CD8-positive, alpha-beta memory T cell (primary cell): ENCODE measurements around the gene EFNA5. TPM values are rescaled to one million over a fixed set of nuclear protein-coding genes. Genes with fewer than 3 reads are reported as not detected.

ENCODE experiments used
- CTCF ChIA-PET: fragments of 350-600 bp; sonication (Branson Sonifier 250); formaldehyde crosslinking; loops from one replicate; lab custom pipeline; 2021; ENCODE audit warnings: antibody characterized with exemption; lab: Charles Lee
- POLR2A ChIA-PET: fragments of 350-600 bp; sonication (Branson Sonifier 250); formaldehyde crosslinking; loops from one replicate; lab custom pipeline; 2021; ENCODE audit warnings: antibody characterized with exemption; lab: Charles Lee
- DNase-seq, 5 donors: peaks; one replicate each; pipeline versions ENCODE4 v3.0.0 to v3.0.0-alpha.2; 2020 to 2022; ENCODE audit warnings: mixed read lengths in 1 of 5
- H3K27ac ChIP-seq: one replicate; pipeline ENCODE4 v1.7.0; 2013; ENCODE audit warnings: low read depth, mild to moderate bottlenecking, low read length, moderate library complexity
- H3K27me3 ChIP-seq: 2 replicates; pipeline ENCODE4 v1.7.0; 2013; ENCODE audit warnings: low read length, mild to moderate bottlenecking; ENCODE audit not compliant: insufficient read depth, poor library complexity, severe bottlenecking
- H3K36me3 ChIP-seq: 2 replicates; pipeline ENCODE4 v1.7.0; 2013; ENCODE audit warnings: mild to moderate bottlenecking, low read length, moderate library complexity; ENCODE audit not compliant: insufficient read depth
- H3K4me1 ChIP-seq: 2 replicates; pipeline ENCODE4 v1.7.0; 2013; ENCODE audit warnings: mild to moderate bottlenecking, low read length, moderate library complexity; ENCODE audit not compliant: insufficient read depth
- H3K4me3 ChIP-seq: 2 replicates; pipeline ENCODE4 v1.7.0; 2013; ENCODE audit warnings: mild to moderate bottlenecking, low read length
- H3K9me3 ChIP-seq: 2 replicates; pipeline ENCODE4 v1.7.0; 2013; ENCODE audit warnings: mild to moderate bottlenecking, low read length
- H3K27ac Mint-ChIP-seq, 8 donors: one replicate each; pipeline ENCODE4 v1.8.0; 2020 to 2021; ENCODE audit warnings: mixed read lengths in 8 of 8, mild to moderate bottlenecking in 6 of 8, inconsistent platforms in 3 of 8, moderate library complexity in 3 of 8
- H3K27me3 Mint-ChIP-seq, 2 donors: one replicate each; pipeline ENCODE4 v1.8.0; 2020 to 2021; ENCODE audit warnings: mixed read lengths in 2 of 2, mild to moderate bottlenecking in 1 of 2, moderate library complexity in 1 of 2
- H3K36me3 Mint-ChIP-seq, 3 donors: one replicate each; pipeline ENCODE4 v1.8.0; 2020 to 2021; ENCODE audit warnings: mixed read lengths in 3 of 3, inconsistent platforms in 1 of 3, mild to moderate bottlenecking in 1 of 3
- H3K4me1 Mint-ChIP-seq, 3 donors: one replicate each; pipeline ENCODE4 v1.8.0; 2020 to 2021; ENCODE audit warnings: mixed read lengths in 3 of 3, inconsistent platforms in 1 of 3, mild to moderate bottlenecking in 1 of 3
- H3K4me3 Mint-ChIP-seq, 7 donors: one replicate each; pipeline ENCODE4 v1.8.0; 2020 to 2021; ENCODE audit warnings: mixed read lengths in 7 of 7, mild to moderate bottlenecking in 6 of 7, moderate library complexity in 4 of 7, inconsistent platforms in 2 of 7
- H3K9me3 Mint-ChIP-seq, 5 donors: one replicate each; pipeline ENCODE4 v1.8.0; 2020 to 2022; ENCODE audit warnings: mixed read lengths in 5 of 5, mild to moderate bottlenecking in 3 of 5, moderate library complexity in 2 of 5, inconsistent platforms in 1 of 5
- polyA plus RNA-seq: library from polyadenylated mRNA; unstranded; fragments of 300-500 nt; fragmentation: Illumina TruSeq; gene quantifications from one replicate; pipeline ENCODE4 v1.2.3, GENCODE V29; 2021
- total RNA-seq, 2 experiments: library from RNA; stranded (reverse); gene quantifications; one replicate each; pipeline ENCODE4 v1.2.3, GENCODE V29; 2021

Gene EFNA5
- total and polyA plus RNA-seq, 3 experiments from 2014 or later, result 0.21 TPM; not detected in 2

DNA sequence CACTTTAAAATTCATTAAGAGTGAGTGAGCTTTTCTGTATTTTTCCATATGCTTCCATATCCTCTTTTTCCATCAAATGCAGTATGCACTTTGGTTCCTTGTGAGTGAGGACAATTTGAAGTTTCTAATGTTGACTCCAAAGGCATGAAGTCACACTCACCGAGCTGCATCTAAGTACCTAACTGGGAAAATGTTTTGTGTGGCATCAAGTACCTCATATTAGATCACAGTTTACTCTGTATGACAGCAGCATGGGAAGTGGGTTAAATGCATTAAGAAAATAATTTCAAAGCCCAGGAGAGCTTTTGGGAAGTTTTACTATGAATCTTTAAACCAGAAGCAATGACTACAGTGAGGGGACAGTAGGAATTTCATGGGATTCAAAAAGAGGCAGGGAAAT lies 207.0 kb downstream of the EFNA5 start:
- no peaks in the 10 kb centered on the region for H3K9me3 Mint-ChIP-seq
- H3K36me3 Mint-ChIP-seq, result no peaks in the 10 kb centered on the region
- ChIA-PET POLR2A (interaction anchor here (0.5 kb wide), 1 partner anchor 10 kb away, joined by 4 read pairs; no protein-coding TSS in a partner anchor), CTCF (no interaction called here)
- no peak overlapping the region for H3K4me3 ChIP-seq
- H3K9me3 ChIP-seq, result no peaks in the 10 kb centered on the region
- H3K27ac ChIP-seq, result no peak overlapping the region
- no peak overlapping the region for H3K4me3 Mint-ChIP-seq
- H3K4me1 Mint-ChIP-seq, result peaks cover 13 to 27% (median 23%) of the 10 kb centered on the region in 3 donors
- no peak for DNase-seq
- no peaks in the 10 kb centered on the region for H3K27me3 ChIP-seq
- no peaks in the 10 kb centered on the region for H3K27me3 Mint-ChIP-seq
- no peaks in the 10 kb centered on the region for H3K4me1 ChIP-seq
- no peaks in the 10 kb centered on the region for H3K36me3 ChIP-seq
- H3K27ac Mint-ChIP-seq, result no peak overlapping the region

DNA sequence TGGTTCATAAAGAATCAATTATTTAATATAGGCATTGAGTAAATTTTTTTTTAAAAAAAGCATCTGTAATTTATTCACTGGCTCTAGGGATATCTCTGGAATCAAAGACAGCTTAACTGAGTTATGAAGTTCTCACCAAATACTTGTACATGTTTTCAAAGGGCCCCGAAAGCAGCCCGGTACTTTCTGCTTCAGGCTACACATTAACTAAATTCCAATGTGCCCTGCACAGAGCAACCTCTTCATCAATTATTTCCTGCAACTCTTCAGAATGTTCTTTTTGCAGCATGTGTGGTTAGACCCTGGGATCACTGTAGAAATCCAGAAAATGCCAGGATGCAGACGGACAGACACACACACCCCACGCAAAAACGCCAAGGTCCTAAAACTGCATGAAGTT lies 209.0 kb downstream of the EFNA5 start:
- no peaks in the 10 kb centered on the region for H3K36me3 ChIP-seq
- no peaks in the 10 kb centered on the region for H3K9me3 ChIP-seq
- CTCF ChIA-PET, result interaction anchor here (0.9 to 1.2 kb wide), 2 partner anchors 8 to 79 kb away, joined by 3 to 4 read pairs; no protein-coding TSS in a partner anchor
- no peaks in the 10 kb centered on the region for H3K27me3 Mint-ChIP-seq
- H3K9me3 Mint-ChIP-seq, result no peaks in the 10 kb centered on the region
- peaks cover 5 to 12% (median 8%) of the 10 kb centered on the region in 3 donors for H3K4me1 Mint-ChIP-seq
- DNase-seq, result no peak
- H3K4me1 ChIP-seq, result no peaks in the 10 kb centered on the region
- H3K27ac ChIP-seq, result no peak overlapping the region
- no peak overlapping the region for H3K4me3 ChIP-seq
- H3K4me3 Mint-ChIP-seq, result no peak overlapping the region
- no peak overlapping the region for H3K27ac Mint-ChIP-seq
- POLR2A ChIA-PET, result no interaction called here
- H3K27me3 ChIP-seq, result no peaks in the 10 kb centered on the region
- no peaks in the 10 kb centered on the region for H3K36me3 Mint-ChIP-seq

DNA sequence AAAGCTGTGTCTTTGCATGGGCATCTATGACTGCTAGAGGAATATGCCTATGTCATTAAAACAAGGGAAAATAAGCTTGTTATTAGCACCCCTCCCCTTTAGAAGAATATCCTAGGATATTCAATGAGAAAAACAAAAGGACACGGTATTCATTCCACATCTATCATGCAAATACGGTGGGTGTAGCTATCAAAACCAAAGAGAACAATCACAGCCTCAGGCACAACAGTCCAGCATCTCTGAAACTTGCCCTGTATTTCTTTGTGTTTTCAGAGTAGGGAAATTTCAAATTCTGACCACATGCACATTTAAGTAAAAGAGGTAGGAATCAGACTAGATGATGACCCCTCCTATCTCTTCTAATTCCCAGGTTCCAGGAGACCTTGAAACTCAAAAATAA lies 209.9 kb downstream of the EFNA5 start:
- H3K27me3 ChIP-seq, result no peaks in the 10 kb centered on the region
- no peak overlapping the region for H3K4me3 ChIP-seq
- no peaks in the 10 kb centered on the region for H3K36me3 Mint-ChIP-seq
- no peaks in the 10 kb centered on the region for H3K27me3 Mint-ChIP-seq
- DNase-seq, result no peak
- no peak overlapping the region for H3K27ac Mint-ChIP-seq
- H3K36me3 ChIP-seq, result no peaks in the 10 kb centered on the region
- H3K4me1 Mint-ChIP-seq, result peaks cover 6 to 13% (median 8%) of the 10 kb centered on the region in 3 donors
- no peaks in the 10 kb centered on the region for H3K9me3 Mint-ChIP-seq
- H3K27ac ChIP-seq, result no peak overlapping the region
- POLR2A ChIA-PET, result no interaction called here
- CTCF ChIA-PET, result interaction anchor here (0.9 kb wide), 1 partner anchor 8 kb away, joined by 3 read pairs; no protein-coding TSS in a partner anchor
- H3K9me3 ChIP-seq, result no peaks in the 10 kb centered on the region
- no peaks in the 10 kb centered on the region for H3K4me1 ChIP-seq
- H3K4me3 Mint-ChIP-seq, result no peak overlapping the region

DNA sequence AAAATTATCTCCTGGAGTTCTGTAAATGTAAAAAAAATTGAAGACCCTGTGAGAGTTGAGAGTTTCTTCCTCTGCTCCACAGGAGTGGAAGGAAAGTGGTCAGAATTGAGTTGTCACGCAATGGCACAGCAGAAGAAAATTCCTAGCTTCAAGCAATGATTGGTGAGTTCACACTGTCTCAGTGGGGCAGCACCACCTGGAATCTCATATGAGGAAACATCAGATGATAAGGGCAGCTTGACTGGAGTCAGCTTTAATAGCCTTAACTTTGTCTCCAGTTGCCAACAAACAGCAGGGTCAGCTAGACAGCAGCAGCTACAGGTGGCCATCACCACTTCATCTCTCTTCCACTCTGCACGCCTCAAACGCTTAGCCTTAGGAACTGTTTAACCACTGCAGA lies 211.1 kb downstream of the EFNA5 start:
- Mint-ChIP-seq H3K4me3 (no peak overlapping the region), H3K27me3 (no peaks in the 10 kb centered on the region), H3K27ac (no peak overlapping the region), H3K9me3 (no peaks in the 10 kb centered on the region), H3K4me1 (peaks cover 3 to 10% (median 4%) of the 10 kb centered on the region in 3 donors), H3K36me3 (no peaks in the 10 kb centered on the region)
- no peaks in the 10 kb centered on the region for H3K27me3 ChIP-seq
- H3K27ac ChIP-seq, result no peak overlapping the region
- H3K4me1 ChIP-seq, result no peaks in the 10 kb centered on the region
- H3K36me3 ChIP-seq, result no peaks in the 10 kb centered on the region
- no peak for DNase-seq
- H3K4me3 ChIP-seq, result no peak overlapping the region
- ChIA-PET CTCF (no interaction called here), POLR2A (no interaction called here)
- no peaks in the 10 kb centered on the region for H3K9me3 ChIP-seq

DNA sequence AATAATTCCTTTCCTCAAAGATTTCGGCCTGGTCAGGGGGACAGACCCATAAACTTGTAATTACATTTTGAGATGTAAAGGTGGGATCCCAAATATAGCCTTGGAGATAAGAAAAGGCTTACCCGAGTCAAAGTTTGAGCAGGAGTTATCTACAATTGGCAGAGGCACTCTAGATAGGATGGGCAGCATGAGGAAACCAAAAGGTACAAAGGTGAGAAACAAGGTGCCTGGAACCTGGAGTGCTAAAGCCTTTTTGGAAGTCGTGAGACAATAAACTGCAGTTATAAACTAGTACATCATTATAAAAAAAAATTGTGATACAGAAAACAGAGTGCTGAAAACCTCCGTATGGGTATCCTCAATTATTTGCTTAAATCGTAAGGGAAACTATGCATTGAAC lies 212.4 kb downstream of the EFNA5 start:
- no peak overlapping the region for H3K4me3 Mint-ChIP-seq

DNA sequence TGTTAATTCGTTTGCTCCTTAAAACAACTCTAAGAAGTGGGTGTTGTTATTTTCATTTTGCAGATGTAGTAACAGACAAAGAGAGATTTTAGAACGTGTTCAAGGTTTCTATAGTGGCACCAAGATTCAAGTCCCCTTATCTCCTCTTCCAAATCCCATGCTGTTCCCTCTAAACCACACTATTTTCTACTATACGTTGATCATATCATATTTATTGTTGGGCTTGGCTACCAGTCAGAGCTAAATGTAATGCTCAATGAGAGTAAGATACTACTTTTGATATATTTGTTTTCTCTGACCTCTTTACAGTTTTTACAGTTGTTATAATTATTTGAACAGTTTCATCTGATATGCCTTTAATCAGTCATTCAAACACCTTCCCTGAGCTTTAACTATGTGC lies 212.9 kb downstream of the EFNA5 start:
- DNase-seq, result no peak
- Histone ChIP-seq H3K9me3 (no peaks in the 10 kb centered on the region), H3K4me1 (no peaks in the 10 kb centered on the region), H3K4me3 (no peak overlapping the region), H3K36me3 (no peaks in the 10 kb centered on the region), H3K27ac (no peak overlapping the region), H3K27me3 (no peaks in the 10 kb centered on the region)
- no peaks in the 10 kb centered on the region for H3K9me3 Mint-ChIP-seq
- POLR2A ChIA-PET, result no interaction called here
- CTCF ChIA-PET, result no interaction called here
- no peak overlapping the region for H3K27ac Mint-ChIP-seq
- H3K4me3 Mint-ChIP-seq, result no peak overlapping the region
- H3K36me3 Mint-ChIP-seq, result no peaks in the 10 kb centered on the region
- peaks cover 0 to 5% (median 1%) of the 10 kb centered on the region in 3 donors for H3K4me1 Mint-ChIP-seq
- no peaks in the 10 kb centered on the region for H3K27me3 Mint-ChIP-seq

More for the DNA sequence above, 212.4 kb downstream of the EFNA5 start:
- Mint-ChIP-seq H3K4me1 (peaks cover 0 to 5% (median 1%) of the 10 kb centered on the region in 3 donors), H3K9me3 (no peaks in the 10 kb centered on the region), H3K27me3 (no peaks in the 10 kb centered on the region), H3K36me3 (no peaks in the 10 kb centered on the region), H3K27ac (no peak overlapping the region)
- no peak for DNase-seq
- Histone ChIP-seq H3K27ac (no peak overlapping the region), H3K9me3 (no peaks in the 10 kb centered on the region), H3K4me1 (no peaks in the 10 kb centered on the region), H3K27me3 (no peaks in the 10 kb centered on the region), H3K4me3 (no peak overlapping the region), H3K36me3 (no peaks in the 10 kb centered on the region)
- CTCF ChIA-PET, result no interaction called here
- POLR2A ChIA-PET, result no interaction called here

DNA sequence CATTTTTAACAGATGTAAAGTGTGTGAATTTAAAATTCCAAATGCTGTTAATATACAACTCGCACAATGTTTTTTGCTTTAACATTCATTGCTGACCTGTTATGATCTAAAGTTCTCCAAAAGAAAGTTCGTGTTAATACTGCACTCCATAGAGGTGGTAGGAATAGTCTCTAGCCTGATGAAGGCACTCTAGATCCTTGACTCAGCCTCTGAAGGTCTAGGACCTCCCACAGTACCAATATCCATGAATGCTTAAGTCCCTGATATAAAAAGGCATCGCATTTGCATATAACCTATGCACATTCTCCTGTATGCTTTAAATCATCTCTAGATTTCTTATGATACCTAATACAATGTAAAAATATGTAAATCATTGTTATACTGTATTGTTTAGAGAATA lies 213.6 kb downstream of the EFNA5 start:
- Histone ChIP-seq H3K4me1 (no peaks in the 10 kb centered on the region), H3K27ac (no peak overlapping the region), H3K27me3 (no peaks in the 10 kb centered on the region), H3K36me3 (no peaks in the 10 kb centered on the region), H3K4me3 (no peak overlapping the region), H3K9me3 (no peaks in the 10 kb centered on the region)
- no peak overlapping the region for H3K27ac Mint-ChIP-seq
- H3K36me3 Mint-ChIP-seq, result no peaks in the 10 kb centered on the region
- no peak for DNase-seq
- no peaks in the 10 kb centered on the region for H3K27me3 Mint-ChIP-seq
- no peaks in the 10 kb centered on the region for H3K9me3 Mint-ChIP-seq
- ChIA-PET POLR2A (no interaction called here), CTCF (no interaction called here)
- H3K4me1 Mint-ChIP-seq, result peaks cover 0 to 5% (median 1%) of the 10 kb centered on the region in 3 donors
- H3K4me3 Mint-ChIP-seq, result no peak overlapping the region

DNA sequence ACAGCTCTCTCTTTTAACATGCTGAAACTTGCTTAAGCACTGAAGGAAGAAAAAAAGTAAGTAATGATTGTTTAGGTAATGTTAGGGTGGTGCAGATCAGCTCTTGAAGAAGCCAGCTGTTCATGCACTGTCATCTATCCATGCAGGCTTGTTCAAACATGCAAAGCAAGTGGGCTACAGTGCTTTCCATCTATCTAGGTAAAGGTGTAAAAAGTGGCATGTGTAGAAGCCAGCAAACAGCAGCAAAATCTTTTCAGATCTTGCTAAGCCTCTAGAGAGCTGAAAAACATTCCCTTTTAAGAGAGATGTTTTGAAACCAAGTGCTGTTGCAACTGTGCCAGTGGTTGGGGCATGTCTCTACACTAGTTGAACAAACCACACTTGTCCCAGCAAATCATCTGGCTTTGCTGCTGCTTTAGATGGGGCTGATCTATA lies 214.4 kb downstream of the EFNA5 start:
- Mint-ChIP-seq H3K9me3 (no peaks in the 10 kb centered on the region), H3K27ac (no peak overlapping the region), H3K27me3 (no peaks in the 10 kb centered on the region), H3K4me3 (no peak overlapping the region), H3K4me1 (peaks cover 0 to 5% (median 1%) of the 10 kb centered on the region in 3 donors), H3K36me3 (peaks cover 0 to 4% (median 0%) of the 10 kb centered on the region in 3 donors)
- H3K27ac ChIP-seq, result no peak overlapping the region
- H3K4me3 ChIP-seq, result no peak overlapping the region
- H3K4me1 ChIP-seq, result no peaks in the 10 kb centered on the region
- DNase-seq, result no peak
- no peaks in the 10 kb centered on the region for H3K27me3 ChIP-seq
- ChIA-PET POLR2A (no interaction called here), CTCF (no interaction called here)
- no peaks in the 10 kb centered on the region for H3K9me3 ChIP-seq
- H3K36me3 ChIP-seq, result no peaks in the 10 kb centered on the region
